ENCODE data around the gene ZMAT5.

The ZMAT5 gene, protein sequence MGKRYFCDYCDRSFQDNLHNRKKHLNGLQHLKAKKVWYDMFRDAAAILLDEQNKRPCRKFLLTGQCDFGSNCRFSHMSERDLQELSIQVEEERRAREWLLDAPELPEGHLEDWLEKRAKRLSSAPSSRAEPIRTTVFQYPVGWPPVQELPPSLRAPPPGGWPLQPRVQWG

DNA sequence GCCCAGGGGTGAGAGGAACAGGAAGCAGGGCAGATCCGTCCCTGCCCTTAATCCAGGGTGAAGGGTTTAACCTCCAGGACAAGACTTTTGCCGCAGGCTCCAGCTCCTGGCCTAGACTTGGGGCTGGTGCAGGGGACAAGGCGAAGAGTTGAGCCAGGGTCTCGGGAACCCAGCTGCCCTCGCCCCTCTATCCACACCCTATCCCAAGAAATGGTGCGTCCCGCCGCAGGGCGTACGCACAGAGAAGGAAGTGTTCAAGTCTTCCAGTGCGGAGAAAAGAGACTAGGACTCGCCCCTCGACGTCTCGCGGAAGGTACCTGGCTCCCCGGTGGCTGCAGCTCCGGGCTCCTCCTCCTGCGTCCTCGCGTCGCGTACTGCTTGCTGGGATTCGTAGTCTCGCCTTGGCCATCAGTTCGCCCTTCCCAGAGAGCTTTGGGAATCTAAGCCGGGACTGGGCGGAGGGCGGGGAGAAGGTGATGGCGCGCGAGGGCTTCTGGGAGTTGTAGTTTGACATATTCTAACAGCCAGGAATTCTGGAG, at the start of gene ZMAT5:
Gene ZMAT5 (minus strand): TSS at position 376 of the 539 bp plus-strand sequence. CDS start 18,463 bp downstream, outside the sequence.
- DNase-seq (ENCODE audit: low read depth, low spot score), result peak; percentile 99

DNA sequence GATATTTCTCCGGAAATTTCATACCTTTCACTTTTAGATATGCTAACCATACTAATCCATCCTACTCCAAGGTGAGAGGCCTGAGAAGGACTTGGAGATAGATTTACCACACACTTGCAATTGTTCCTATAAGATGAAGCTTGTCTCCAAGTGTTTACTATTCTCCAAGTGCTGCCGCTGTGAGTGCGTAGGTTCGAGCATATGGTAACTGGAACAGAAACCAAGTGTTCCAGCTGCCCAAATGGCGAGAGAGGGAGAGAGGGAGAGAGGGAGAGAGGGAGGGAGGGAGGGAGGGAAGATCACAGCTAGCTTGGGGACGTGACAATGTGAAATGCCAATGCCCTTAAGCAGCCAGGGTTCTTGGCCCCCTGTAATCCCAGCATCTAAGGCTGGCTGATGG, 49.7 kb upstream of the ZMAT5 start:
- DNase-seq (ENCODE audit: low read depth, low spot score), result no peak

DNA sequence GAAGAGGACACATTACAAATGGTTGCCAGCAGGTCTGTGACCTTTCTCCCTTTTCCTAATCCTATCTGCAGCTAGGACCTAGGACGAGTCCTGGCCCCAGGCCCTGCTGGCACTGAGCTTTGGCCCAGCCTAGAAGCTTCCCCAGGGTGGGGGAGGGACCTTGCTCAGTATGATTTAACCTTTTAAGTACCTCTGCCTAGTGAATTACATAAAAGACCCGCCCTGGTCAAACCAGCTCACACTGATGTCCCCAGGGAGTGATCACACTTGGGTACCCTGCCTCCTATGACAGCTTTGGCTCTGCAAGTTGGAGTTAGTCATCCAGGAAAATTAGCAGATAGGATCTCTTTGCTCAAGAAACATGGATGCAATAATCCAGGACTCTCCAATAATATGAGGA, 49.3 kb upstream of the ZMAT5 start:
- DNase-seq (ENCODE audit: low read depth, low spot score), result no peak

DNA sequence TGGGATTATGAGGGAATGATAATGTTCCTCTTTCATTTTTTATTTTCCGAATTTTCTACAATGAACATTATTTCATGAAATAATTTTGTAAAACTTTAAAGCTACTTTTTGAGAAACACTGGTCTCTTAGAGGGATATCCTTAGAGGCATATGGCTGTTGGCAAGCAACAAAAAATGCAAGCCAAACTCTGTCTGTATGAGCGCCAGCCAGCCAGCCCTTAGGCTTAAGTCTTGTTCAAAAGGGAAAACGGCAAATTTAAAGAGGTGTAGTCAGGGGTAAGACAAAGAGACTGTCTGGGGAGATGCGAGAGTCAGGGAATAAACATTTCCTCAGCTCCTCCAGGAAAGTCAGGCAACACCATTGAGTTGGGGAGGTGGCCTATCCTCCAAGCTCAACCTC, 48.8 kb upstream of the ZMAT5 start:
- no peak for DNase-seq (ENCODE audit: low read depth, low spot score)

DNA sequence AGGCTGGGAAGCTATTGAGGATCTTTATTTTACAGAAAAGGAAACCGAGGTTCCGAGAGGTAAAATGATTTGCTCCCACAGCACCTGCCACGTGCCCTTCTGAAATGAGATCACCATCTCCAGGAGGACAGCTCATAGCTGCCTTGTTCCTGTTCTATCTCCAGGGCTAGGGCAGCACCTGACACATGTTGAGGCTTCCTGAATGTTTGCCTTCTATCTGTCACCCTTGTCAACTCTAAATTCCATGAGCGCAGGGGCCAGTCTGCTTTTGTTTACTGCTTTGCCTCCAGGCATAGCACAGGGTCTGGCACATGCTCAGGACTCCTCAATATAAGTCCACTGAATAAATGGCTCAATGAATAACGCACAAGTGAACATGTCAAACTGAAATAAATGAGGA, 47.2 kb upstream of the ZMAT5 start:
- DNase-seq (ENCODE audit: low read depth, low spot score), result no peak

DNA sequence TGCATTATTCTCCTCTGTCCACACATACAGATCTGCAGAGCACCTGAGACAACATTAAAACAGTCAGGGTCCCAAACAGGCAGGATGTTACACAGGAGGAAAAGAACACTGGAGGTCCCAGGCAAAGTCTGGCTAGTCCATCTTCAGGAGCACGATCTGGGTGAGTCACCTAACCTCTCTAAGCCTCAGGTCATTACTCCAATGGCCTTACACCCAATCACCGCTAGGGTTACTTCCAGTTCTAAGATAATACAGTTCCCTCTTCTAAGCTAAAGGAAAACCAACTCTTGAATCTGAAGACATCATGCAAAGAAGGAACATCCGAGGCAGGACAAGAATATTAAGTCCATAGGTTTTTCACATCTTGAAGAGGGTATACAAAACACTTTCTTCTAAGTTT, 46.8 kb upstream of the ZMAT5 start:
- DNase-seq (ENCODE audit: low read depth, low spot score), result no peak

DNA sequence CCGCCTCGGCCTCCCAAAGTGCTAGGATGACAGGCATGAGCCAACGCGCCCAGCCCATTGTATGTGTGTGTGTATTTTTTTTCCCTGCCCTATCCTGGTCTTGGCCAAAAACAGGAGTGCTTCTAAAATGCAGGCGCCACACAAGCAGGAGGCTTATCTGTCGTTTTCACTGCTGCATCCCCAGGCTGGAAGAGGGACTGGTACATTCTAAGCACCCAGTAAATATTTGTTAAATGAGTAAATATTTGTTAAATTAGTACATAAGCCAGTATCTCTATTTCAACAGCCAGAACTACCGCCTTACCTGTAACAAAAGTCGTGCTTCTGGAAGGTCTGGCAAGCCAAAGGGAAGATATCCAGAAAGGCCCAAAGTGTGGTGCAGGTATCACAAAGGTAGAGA, 46.3 kb upstream of the ZMAT5 start:
- no peak for DNase-seq (ENCODE audit: low read depth, low spot score)

DNA sequence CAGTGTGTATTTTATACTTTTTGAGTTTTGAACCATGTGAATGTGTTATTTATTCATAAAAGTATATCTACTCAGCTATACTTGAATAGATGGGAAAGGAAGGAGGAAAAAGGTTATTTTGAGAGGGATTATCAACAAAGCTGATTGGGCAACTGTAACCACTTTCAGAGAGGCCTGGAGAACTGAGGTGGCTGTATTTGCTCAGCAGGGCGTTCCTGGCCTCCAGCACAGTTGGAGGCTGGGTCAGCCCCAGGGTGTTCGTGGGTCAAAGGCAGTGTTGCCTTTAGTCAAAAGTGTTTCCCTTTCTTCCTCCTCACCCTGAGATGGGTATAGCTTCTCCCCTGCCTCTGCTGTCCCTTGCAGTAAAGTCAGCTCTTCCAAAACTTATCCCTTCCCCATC, 44.6 kb upstream of the ZMAT5 start:
- no peak for DNase-seq (ENCODE audit: low read depth, low spot score)

DNA sequence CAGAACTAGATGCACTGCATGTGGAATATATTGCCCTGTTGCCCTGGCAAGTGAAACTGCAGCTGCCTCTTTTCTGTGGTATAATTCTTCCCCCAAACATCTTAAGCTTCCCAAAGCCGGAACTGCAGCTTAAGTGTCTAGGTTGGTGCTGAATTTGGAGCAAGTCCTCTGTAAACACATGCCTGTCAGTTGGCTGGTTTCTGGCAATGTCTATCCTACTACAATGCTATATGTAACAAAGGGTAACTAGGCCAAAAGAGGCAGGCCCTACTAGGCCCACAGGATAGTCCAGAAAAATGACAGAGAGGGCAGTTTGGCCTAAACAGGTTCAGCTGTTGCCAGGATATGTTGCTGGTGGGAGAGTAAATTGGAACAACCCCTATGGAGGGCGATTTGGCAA, 43.4 kb upstream of the ZMAT5 start:
- DNase-seq (ENCODE audit: low read depth, low spot score), result no peak

DNA sequence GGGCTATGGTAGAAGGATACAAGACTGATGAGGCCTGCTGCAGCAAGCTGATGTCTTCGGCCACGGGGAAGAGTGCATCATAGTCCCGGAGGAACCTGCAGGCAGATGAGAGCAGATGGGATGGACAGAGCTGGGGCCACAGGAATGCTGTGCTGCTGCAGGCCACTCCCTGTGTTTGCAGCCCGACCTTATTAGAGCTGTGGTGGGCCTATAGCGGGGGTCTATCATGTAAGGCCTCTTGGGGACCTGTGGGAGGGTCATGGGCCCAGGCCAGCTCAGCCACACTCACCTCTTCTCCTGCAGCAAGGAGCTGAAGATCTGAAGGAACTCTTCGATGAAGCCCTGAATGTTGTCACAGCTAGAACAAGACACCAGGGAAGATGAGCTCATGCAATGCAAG, 39.4 kb upstream of the ZMAT5 start:
- no peak for DNase-seq (ENCODE audit: low read depth, low spot score)

DNA sequence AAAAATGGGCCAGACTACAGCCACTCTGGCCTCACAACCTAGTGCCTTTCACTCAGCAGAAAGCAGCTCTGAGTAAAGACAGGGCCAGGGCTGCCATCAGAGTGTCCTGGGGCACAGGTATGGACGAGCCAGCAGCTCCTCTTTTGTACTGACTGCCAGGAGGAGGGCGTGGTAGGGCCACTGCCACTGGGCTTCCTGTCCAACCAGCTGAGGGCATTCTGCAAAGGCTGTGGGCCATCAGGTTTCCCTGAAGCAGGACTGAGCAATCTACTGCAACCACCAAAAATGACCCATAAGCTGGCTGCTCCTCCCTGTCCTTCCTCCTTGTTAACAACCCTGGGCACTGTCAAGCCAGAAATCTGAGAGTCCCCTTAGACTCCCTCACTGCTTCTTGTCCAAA, 38.2 kb upstream of the ZMAT5 start:
- no peak for DNase-seq (ENCODE audit: low read depth, low spot score)

DNA sequence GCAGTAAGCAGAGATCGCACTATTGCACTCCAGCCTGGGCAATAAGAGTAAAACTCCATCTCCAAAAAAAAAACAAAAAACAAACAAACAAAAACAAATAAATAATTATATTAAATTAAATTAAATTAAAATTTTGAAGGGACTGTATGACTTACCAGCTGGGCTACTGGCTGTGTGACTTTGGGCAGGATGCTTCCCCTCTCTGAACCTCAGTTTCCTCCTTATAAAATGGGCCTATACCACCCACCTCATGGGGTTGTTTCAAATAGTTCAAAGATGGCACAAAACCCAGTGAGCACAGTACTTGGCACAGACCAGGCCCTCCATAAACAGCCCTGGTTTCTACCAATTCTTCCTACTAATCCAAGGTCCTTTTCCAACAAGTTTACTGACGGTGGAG, 36.4 kb upstream of the ZMAT5 start:
- DNase-seq (ENCODE audit: low read depth, low spot score), result no peak

DNA sequence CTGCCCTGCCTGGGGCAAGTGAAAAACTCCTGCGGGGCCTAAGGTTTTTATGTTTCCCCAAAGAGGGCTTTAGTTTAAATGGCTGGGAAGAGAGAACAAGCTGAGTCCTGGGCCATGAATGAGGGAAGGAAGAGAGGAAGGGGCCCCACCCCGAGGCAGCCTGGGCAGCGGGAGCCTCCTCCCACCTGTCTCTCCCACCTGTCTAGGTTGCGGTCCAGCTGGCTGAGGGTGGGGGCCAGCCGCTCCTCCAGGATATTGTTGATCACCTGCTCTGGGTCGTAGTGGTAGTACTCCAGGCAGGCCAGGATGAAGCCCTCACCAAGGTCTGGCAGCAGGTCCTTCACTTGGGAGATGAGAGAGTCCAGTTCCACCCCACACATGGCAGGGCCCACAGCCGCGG, 35.0 kb upstream of the ZMAT5 start:
- DNase-seq (ENCODE audit: low read depth, low spot score), result no peak

DNA sequence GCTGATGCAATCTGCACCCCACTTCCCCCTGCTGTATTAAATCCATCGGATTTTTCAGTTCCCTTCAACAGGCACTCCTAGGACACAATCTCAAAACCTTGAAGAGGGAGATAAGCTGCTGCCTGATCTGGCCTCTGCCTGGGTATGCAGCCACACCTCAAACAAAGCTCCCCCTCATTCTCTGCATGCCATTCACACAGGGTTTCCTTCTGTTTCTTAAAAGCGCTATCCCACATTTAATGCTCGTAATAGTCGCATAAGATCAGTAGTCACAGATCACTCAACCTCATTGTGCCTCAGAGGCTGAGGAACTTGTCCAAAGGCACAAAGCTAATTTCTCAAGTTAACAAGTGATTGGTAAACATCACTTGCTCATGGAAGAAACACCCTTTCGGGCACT, 34.3 kb upstream of the ZMAT5 start:
- no peak for DNase-seq (ENCODE audit: low read depth, low spot score)

DNA sequence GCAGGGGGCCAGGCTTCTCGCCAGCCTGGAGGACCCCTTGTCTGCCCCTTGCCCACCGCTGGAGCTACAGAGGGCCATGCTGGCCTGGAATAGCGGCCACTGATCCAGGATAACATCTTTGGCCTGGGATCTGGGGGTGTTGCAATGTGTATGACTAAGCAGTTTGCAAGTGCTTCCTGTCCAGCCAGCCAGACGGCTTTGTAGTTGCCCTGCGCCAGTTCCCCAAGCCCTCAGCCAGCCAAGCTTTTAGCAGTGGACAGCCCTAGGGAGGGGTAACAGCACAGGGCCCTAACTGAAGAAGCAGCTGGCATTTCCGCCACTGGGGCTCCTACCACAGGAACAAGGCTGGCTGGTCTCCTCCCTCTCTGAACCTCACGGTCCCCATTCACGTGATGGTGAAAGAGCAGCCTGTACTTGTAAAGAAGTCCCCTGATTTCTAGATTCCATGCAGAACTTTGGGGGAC, 32.4 kb upstream of the ZMAT5 start:
- DNase-seq (ENCODE audit: low read depth, low spot score), result peak; percentile 80

DNA sequence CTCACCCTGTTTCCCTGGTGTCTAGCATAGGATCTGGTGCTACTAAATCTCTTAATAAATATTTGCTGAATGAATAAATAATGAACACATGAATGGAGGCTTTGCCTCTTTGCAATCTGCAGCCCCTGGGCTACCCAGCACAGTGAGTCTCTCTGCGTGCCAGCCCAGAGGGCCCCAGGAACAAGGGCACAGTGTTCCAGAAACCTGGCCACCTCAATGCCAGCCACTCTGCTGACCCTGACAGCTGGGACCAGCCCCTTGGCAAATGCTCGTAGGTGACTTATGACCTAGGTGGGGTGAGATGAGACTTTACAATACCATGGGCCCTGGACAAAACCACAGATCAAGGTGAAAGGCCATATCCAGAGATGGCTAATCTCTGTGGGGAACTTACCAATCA, 32.0 kb upstream of the ZMAT5 start:
- no peak for DNase-seq (ENCODE audit: low read depth, low spot score)

DNA sequence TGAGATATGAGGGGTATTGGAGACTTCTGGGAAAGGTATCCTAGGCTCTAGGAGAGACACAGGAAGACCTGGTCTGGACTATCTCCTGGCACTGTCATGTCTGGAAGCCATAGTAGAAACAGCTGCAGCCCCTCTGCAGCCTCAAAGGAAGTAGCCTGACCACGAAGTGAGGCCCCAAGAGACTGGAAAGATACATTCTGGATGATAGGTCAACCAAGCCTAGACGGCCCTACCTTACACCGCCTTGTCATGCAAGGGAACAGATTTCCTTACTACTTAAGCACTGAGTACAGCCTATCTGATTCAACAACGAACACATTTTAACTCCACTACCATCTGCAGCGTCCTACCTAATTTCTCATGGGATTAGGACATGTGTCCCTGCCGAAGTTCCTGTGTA, 31.5 kb upstream of the ZMAT5 start:
- no peak for DNase-seq (ENCODE audit: low read depth, low spot score)

DNA sequence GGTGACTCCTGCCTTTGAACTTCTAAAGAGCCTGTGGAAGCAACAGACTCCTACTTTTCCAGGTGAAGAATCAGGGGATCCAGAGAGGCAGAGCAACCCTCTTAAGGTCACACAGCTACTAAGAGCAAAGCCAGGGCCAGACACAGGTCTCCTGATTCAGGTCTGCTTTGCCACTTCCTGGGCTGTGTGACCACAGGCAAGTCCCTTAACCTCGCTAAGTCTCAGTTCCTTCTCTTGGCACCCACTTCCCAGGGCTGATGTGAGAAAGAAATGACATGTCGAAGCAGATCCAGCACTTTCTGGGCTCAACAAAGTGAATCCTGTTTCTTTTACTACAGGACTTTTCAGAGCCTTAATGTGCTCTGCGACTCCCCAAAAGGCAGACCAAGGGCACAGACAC, 30.5 kb upstream of the ZMAT5 start:
- DNase-seq (ENCODE audit: low read depth, low spot score), result no peak

DNA sequence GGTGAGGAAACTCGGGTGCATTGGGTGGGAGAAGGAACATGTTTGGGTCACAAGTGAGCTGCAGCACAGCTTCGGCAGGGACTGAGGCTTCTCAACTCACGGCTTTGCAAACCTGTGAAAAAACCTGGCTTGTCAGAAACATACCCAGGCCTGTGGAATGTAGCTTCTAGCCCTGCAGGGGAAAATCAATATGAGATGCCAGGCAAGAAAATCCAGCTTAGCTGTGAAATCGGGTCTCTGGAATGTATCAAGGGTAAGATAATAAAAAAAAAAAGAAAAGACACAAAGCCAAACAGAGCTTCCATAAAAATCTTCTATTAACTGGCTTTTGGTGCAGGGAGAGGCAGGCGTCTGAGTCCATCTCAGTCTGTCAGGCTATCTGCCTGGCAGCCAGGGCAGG, 28.9 kb upstream of the ZMAT5 start:
- no peak for DNase-seq (ENCODE audit: low read depth, low spot score)

DNA sequence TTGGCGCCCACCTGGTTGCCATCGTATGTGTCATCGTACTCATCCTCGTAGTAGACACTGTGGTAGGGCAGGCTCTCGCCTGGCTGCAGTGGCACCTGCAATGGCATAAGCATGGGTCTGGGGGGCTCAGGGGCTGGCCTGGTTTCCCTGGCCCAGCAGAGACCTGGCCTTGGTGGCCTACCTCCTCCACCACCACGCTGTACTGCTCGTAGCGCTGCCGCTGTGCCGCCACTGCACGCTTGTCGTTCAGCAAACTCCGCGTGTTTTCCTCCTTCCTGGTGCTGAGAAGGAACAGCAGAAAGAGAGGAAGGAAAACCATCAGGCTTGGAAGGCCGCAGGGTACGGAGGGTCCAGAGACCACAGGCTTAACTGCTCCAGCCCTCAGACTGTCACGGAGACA, 26.6 kb upstream of the ZMAT5 start:
- no peak for DNase-seq (ENCODE audit: low read depth, low spot score)

DNA sequence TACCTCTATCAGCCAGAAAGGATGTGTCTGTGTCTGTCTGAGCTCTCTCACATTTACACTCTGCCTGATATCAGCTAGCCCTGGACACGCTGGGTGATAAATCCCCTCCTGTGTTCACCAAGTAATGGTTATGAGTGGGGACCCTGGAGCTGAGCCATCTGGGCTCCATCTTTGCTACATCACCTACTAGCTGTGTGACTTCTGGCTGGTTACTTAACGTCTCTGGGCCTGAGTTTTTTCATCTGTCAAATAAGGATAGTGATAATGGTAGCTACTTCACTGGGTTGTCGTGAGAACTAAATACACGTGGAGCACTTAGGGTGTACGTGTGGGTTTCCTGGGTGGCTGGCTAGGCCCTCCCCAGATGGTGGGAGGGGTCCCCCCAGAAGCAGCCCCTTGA, 23.3 kb upstream of the ZMAT5 start:
- no peak for DNase-seq (ENCODE audit: low read depth, low spot score)

DNA sequence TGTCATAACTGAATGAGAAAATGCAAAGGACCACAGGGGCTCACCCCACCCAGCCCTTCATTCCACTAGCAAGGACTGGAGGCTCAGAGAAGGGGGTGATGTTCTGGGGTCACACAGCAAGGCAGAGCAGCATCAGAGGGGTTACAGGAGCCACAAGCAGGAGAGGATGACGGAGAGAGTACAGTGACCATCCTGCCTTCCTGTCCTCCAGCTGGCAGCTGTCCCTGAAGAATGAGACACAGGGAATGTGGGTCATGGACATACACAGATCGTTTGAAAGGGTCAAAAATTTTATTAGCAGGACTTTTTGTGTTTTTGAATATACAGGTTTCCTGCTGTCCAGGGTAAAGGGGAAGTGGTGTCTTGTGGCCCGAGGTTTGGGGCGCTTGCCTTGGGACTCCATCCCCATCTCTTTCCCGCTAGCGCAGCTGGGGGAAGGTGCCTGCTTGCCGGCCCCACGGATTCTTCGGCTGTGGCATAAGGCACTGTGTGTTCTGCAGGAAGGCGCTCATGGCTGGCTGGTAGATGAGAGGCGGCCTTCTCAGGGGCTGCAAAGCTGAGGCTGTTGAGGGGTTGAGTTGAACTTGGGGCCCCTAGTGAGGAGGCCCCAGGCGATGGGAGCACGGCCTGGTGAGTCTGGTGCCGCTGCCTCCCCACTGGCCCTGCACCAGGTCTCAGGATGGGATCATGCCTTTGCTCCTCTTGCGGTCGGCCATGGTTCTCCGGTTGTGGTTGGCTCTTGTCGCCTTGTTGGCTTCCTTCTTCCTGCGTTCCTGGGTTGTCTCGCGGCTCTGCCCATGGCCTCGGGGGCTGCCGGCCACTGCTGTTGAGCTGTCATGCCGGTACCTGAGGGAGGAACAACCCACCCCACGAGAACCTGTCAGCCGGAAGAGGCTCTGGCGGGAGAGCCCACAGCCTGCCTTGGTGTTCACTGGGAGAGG, 21.8 kb upstream of the ZMAT5 start:
- no peak for DNase-seq (ENCODE audit: low read depth, low spot score)

DNA sequence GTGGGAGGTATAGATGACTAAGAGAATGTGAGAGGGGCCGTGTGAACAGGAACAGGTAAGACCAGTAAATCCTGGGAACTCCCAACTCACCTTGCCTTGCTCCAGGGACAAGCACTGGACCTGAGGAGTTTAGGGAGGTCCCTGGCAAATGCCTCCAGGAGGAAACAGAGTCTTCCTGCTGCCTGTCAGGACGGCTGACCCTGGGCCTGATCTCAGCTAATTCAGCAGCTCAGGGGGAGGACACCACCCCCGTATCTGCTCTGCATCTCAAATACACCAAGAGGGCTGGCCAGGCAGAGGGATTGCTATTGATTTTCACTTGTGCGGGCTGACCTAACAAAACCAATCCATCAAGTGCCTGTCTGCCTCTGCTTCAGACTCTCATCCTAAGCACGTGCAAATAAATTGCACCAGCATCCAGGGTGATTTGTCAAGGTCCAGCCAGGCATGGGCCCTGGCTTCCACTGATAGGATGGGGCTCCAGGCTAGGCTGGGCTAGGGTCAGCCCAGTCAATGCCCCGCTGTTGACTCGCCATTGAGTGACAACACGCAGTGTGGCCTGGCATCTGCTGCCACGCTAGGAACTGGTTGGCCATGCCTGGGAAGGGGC, 20.7 kb upstream of the ZMAT5 start:
- DNase-seq (ENCODE audit: low read depth, low spot score), result no peak
